ENCODE results near the gene C11orf65.

C11orf65 gene

DNA sequence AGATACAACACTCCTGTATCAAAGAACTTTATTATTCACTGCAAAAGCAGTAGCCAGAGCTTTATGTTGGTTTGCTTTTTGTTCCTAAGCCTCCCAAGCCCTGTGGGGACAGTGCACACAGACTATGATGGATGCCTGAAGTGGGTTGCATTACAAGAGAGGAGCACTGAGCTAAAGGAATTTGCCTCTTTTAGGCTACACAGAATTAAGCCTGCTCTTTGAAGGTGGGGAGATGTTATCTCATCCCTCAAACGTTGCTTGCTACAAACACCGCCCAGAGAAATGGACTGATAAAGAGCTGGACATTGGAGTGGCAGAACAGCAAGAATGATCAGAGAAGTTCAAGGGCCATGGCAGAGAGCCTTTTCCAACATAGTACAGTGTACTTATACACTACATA is 33.4 kb upstream of the C11orf65 start:
- no peak overlapping the region for H3K4me3 ChIP-seq (replicated peaks; ENCODE audit: insufficient read depth, low read length)
- TF ChIP-seq, protein P1, sequence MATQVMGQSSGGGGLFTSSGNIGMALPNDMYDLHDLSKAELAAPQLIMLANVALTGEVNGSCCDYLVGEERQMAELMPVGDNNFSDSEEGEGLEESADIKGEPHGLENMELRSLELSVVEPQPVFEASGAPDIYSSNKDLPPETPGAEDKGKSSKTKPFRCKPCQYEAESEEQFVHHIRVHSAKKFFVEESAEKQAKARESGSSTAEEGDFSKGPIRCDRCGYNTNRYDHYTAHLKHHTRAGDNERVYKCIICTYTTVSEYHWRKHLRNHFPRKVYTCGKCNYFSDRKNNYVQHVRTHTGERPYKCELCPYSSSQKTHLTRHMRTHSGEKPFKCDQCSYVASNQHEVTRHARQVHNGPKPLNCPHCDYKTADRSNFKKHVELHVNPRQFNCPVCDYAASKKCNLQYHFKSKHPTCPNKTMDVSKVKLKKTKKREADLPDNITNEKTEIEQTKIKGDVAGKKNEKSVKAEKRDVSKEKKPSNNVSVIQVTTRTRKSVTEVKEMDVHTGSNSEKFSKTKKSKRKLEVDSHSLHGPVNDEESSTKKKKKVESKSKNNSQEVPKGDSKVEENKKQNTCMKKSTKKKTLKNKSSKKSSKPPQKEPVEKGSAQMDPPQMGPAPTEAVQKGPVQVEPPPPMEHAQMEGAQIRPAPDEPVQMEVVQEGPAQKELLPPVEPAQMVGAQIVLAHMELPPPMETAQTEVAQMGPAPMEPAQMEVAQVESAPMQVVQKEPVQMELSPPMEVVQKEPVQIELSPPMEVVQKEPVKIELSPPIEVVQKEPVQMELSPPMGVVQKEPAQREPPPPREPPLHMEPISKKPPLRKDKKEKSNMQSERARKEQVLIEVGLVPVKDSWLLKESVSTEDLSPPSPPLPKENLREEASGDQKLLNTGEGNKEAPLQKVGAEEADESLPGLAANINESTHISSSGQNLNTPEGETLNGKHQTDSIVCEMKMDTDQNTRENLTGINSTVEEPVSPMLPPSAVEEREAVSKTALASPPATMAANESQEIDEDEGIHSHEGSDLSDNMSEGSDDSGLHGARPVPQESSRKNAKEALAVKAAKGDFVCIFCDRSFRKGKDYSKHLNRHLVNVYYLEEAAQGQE (IDR thresholded peaks at IDR 0.05; ENCODE audit: insufficient replicate concordance, low read depth), result no peak
- TF ChIP-seq POLR2AphosphoS5 (IDR thresholded peaks at IDR 0.05; ENCODE audit: low read depth) (no peak), SPI1 (IDR thresholded peaks at IDR 0.05; ENCODE audit: borderline replicate concordance, low read depth) (no peak), GABPA (IDR thresholded peaks at IDR 0.05; ENCODE audit: low read depth) (no peak)
- TF ChIP-seq, protein P2, sequence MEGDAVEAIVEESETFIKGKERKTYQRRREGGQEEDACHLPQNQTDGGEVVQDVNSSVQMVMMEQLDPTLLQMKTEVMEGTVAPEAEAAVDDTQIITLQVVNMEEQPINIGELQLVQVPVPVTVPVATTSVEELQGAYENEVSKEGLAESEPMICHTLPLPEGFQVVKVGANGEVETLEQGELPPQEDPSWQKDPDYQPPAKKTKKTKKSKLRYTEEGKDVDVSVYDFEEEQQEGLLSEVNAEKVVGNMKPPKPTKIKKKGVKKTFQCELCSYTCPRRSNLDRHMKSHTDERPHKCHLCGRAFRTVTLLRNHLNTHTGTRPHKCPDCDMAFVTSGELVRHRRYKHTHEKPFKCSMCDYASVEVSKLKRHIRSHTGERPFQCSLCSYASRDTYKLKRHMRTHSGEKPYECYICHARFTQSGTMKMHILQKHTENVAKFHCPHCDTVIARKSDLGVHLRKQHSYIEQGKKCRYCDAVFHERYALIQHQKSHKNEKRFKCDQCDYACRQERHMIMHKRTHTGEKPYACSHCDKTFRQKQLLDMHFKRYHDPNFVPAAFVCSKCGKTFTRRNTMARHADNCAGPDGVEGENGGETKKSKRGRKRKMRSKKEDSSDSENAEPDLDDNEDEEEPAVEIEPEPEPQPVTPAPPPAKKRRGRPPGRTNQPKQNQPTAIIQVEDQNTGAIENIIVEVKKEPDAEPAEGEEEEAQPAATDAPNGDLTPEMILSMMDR (IDR thresholded peaks at IDR 0.05; ENCODE audit: insufficient read depth, low read length), result no peak
- DNase-seq (ENCODE audit: low read depth in 1 of 2, low spot score in 1 of 2), result no peak
- no peaks in the 10 kb centered on the region for H3K27me3 ChIP-seq (ENCODE audit: insufficient read depth, poor library complexity, severe bottlenecking)
- H3K27ac ChIP-seq (replicated peaks), result no peak overlapping the region

DNA sequence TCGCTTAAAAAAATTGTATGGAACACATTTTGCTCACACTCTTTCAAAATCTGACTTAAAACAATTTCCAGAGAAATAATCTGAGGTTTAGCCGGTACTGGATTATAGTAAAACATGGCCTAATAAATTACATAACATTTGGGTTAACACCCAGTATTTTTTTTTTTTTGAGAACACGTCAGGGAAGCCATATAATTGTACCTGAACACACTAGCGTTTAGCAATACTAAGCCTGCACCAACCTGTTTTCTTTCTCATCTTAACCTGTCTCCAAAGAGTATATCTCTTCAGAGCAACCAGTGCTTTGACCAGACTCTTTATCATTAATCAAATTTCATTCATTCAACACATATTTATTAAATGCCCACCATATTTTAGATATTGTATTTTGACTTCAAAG is 32.8 kb upstream of the C11orf65 start:
- Histone ChIP-seq H3K27me3 (ENCODE audit: insufficient read depth, poor library complexity, severe bottlenecking) (no peaks in the 10 kb centered on the region), H3K4me3 (replicated peaks; ENCODE audit: insufficient read depth, low read length) (no peak overlapping the region), H3K27ac (replicated peaks) (no peak overlapping the region)
- TF ChIP-seq GABPA (IDR thresholded peaks at IDR 0.05; ENCODE audit: low read depth) (no peak), POLR2AphosphoS5 (IDR thresholded peaks at IDR 0.05; ENCODE audit: low read depth) (no peak), SPI1 (IDR thresholded peaks at IDR 0.05; ENCODE audit: borderline replicate concordance, low read depth) (no peak)
- TF ChIP-seq, protein P1 (IDR thresholded peaks at IDR 0.05; ENCODE audit: insufficient replicate concordance, low read depth), result no peak
- TF ChIP-seq, protein P2 (IDR thresholded peaks at IDR 0.05; ENCODE audit: insufficient read depth, low read length), result no peak
- no peak for DNase-seq (ENCODE audit: low read depth in 1 of 2, low spot score in 1 of 2)

DNA sequence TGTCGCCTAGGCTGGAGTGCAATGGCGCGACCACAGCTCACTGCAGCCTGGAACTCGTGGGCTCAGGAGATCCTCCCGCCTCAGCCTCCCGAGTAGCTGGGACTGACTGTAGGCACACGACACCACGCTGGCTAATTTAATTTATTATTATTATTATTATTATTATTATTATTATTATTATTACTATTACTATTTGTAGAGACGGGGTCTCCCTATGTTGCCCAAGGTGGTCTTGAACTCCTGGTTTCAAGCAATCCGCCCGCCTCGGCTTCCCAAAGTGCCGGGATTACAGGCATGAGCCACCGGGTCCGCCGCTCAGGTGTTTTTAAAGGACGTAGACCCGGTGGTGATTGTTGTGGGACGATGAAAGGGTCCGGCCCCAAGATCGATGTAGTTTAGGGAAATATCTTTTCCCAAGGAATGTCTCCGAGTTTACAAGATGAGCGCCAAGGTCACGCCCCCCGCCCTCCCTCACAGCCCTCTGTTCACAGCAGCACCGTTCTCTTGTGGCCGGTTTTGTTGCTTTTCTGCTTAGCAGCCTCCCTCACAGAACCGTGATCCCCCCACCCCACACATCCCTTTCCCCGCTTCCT is 31.6 kb upstream of the C11orf65 start:
- Histone ChIP-seq H3K27ac (replicated peaks) (peak overlapping the region; percentile 61), H3K4me3 (replicated peaks; ENCODE audit: insufficient read depth, low read length) (peak overlapping the region; percentile 49), H3K27me3 (ENCODE audit: insufficient read depth, poor library complexity, severe bottlenecking) (no peaks in the 10 kb centered on the region)
- no peak for DNase-seq (ENCODE audit: low read depth in 1 of 2, low spot score in 1 of 2)
- no peak for TF ChIP-seq POLR2AphosphoS5 (IDR thresholded peaks at IDR 0.05; ENCODE audit: low read depth)
- TF ChIP-seq, protein P2 (IDR thresholded peaks at IDR 0.05; ENCODE audit: insufficient read depth, low read length), result no peak
- no peak for TF ChIP-seq SPI1 (IDR thresholded peaks at IDR 0.05; ENCODE audit: borderline replicate concordance, low read depth)
- TF ChIP-seq GABPA (IDR thresholded peaks at IDR 0.05; ENCODE audit: low read depth), result no peak
- TF ChIP-seq, protein P1 (IDR thresholded peaks at IDR 0.05; ENCODE audit: insufficient replicate concordance, low read depth), result no peak

Measured in HL-60 (cell line).